Prostate gland (tissue), 2 donors: Measurements from ENCODE around the gene MIB2. TPM values are rescaled to one million over a fixed set of nuclear protein-coding genes. Genes with fewer than 3 reads are reported as not detected.
"Not testable (repeated sequence)": the region's sequence is repeated elsewhere in the genome, so short reads cannot be mapped to it uniquely, and the experiment has no call there.

Experiments used
- DNase-seq: peaks from one replicate; pipeline ENCODE4 v3.0.0-alpha.2; 2019; ENCODE audit warnings: low spot score
- H3K27ac ChIP-seq, 2 donors: fragments of 200-600 bp; sonication (generic); 2 replicates each; pipeline ENCODE4 v1.5.1; 2017 to 2019
- H3K27me3 ChIP-seq: fragments of 200-600 bp; sonication (generic); replicated peaks from 2 replicates; pipeline ENCODE4 v1.5.1; 2019; ENCODE audit not compliant: insufficient read depth
- H3K36me3 ChIP-seq, 2 donors: fragments of 200-600 bp; sonication (generic); 1 replicate in 1 of 2; 2 replicates in 1 of 2; pipeline versions ENCODE4 v1.5.1 to v1.8.1; 2017 to 2019
- H3K4me1 ChIP-seq: fragments of 200-600 bp; sonication (generic); replicated peaks from 2 replicates; pipeline ENCODE4 v1.5.1; 2019
- H3K4me3 ChIP-seq, 2 donors: fragments of 200-600 bp; sonication (generic); 2 replicates each; pipeline ENCODE4 v1.5.1; 2017 to 2019
- H3K9me3 ChIP-seq: fragments of 200-600 bp; sonication (generic); 2 replicates; pipeline ENCODE4 v1.5.1; 2017
- POLR2A ChIP-seq: fragments of 450-650 bp; IDR thresholded peaks from one replicate; pipeline ENCODE4 v1.6.1; 2016; ENCODE audit warnings: antibody characterized with exemption, mild to moderate bottlenecking
- POLR2AphosphoS5 ChIP-seq: sonication (generic); formaldehyde crosslinking; IDR thresholded peaks from one replicate; pipeline ENCODE4 v1.6.1; 2017; ENCODE audit warnings: antibody characterized with exemption
- WGBS: methylation state at CpG from one replicate; pipeline ENCODE4 v1.1.5; 2018; 5-methylcytosine and 5-hydroxymethylcytosine counted together
- intact Hi-C: fragments of 100-400 bp; cut with DNase I; formaldehyde crosslinking; loops from one replicate; pipeline ENCODE4 v1.14.2; 2022
- total RNA-seq, 2 donors: library from RNA; depleted of rRNA; stranded (reverse); fragments of >200 nt; gene quantifications; one replicate each; pipeline ENCODE4 v1.1.0, GENCODE V29; 2016
- TF ChIP-seq, protein P1 (sequence below), 4 experiments: fragments of 200-600 bp in 2 of 4; fragments of 450-650 bp in 2 of 4; sonication (generic) in 2 of 4; IDR thresholded peaks; 1 replicate in 3 of 4; 2 replicates in 1 of 4; pipeline ENCODE4 v1.5.1; 2016 to 2019; ENCODE audit warnings: antibody characterized with exemption in 4 of 4, mild to moderate bottlenecking in 2 of 4, moderate library complexity in 2 of 4

The MIB2 gene
- total RNA-seq, 2 donors from 2014 or later, result 60.6 to 152 TPM

DNA sequence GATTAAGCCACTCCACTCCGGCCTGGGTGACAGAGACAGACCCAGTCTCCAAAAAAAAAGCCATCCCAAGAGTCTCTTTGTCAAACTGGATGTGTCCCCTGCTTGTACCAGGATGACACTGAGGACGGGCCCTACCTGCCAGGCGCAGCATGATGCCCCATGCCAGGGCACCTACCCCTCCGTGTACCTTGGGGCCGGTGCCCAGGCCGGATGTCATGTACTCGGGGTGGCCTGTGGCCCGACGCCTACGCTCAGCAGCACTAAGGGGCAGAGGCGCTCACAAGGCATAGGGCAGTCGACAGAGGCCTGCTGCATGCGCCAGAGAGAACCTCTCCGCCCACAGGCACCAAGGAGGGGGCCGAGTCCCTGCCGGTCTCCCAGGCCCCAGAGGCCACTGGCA lies 24.1 kb downstream of the MIB2 start:
- H3K4me1 ChIP-seq, DNase-seq, intact Hi-C loops, H3K27ac ChIP-seq, H3K36me3 ChIP-seq, H3K27me3 ChIP-seq, H3K9me3 ChIP-seq, H3K4me3 ChIP-seq: not testable (repeated sequence)
- 97% methylated on average over 14 of the region's 16 CpGs for WGBS

DNA sequence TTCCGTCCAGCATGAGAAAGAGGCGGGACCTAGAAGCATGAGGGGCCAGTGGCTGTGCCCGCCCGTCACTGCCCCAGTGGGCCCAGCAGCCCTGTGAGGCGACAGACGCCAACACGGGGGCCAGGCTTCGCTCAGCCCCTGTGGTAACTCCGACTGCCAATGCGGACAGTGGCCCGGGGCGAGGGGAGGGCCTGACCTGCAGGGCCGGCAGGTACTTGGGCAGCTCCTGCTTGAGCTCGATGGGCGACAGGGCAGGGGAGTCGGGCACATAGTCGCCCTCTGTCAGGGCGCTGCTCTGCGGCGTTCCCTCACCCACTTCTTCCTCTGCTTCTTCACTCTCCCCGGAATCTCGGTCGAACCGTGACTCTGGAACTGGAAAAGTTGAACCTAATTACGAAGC lies 24.8 kb downstream of the MIB2 start:
- DNase-seq, H3K36me3 ChIP-seq, H3K9me3 ChIP-seq, H3K27me3 ChIP-seq, H3K27ac ChIP-seq, H3K4me3 ChIP-seq, H3K4me1 ChIP-seq, intact Hi-C loops: not testable (repeated sequence)
- 84% methylated on average over 5 of the region's 25 CpGs for WGBS

DNA sequence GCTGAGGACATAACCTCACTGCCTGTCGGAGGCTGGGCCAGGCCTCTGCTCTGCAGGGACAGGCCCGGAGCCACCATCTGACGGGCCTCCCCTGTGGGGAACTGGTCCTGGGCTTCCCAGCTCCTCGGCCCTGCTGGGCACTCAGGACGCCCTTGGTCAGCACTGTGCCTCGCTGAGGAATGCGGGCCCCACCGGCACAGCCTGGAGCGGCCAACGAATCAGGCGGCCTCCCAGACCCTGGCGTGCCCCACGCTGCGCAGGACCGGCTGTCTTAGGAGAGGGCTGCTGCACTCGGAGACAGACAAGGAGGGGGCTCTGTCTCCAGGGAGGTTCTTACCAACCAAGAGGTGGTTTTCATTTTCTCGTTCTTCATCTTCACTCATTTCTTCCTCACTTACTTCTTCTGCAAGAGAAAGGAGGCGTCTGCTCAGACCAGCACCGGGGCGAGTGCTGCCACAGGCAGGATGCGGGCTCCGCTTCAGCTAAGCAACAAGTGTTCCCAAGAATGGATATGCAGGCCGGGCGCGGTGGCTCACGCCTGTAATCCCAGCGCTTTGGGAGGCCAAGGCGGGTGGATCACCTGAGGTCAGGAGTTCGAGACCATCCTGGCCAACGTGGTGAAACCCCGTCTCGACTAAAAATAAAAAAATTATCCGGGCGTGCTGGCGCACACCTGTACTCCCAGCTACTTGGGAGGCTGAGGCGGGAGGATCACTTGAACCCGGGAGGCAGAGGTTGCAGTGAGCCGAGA lies 25.6 kb downstream of the MIB2 start:
- H3K4me1 ChIP-seq, H3K36me3 ChIP-seq, H3K27ac ChIP-seq, H3K9me3 ChIP-seq, H3K4me3 ChIP-seq, DNase-seq, intact Hi-C loops, H3K27me3 ChIP-seq: not testable (repeated sequence)
- 95% methylated on average over 21 of the region's 38 CpGs for WGBS

DNA sequence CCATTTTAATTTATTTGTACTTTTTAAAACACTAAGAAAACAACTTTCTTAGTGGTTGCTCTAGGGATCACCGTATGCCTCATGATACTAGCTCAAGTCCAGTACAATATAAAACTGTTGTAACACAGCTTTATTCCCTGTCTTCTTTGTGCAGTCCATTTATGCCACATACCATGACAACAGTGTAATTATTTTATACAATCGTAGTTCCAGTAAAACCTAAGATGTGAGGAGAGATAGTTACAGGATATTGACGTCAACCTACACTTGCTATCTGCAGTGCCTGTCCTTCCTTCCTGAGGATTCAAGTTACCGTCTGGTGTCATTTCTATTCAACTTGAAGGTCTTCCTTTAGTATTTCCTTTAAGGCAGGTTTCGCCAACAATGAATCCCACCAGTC lies 31.0 kb downstream of the MIB2 start:
- H3K4me3 ChIP-seq, intact Hi-C loops, DNase-seq, H3K36me3 ChIP-seq, H3K27ac ChIP-seq, H3K4me1 ChIP-seq, H3K9me3 ChIP-seq, H3K27me3 ChIP-seq: not testable (repeated sequence)
- WGBS, result 78% methylated on average over 5 of the region's 5 CpGs

DNA sequence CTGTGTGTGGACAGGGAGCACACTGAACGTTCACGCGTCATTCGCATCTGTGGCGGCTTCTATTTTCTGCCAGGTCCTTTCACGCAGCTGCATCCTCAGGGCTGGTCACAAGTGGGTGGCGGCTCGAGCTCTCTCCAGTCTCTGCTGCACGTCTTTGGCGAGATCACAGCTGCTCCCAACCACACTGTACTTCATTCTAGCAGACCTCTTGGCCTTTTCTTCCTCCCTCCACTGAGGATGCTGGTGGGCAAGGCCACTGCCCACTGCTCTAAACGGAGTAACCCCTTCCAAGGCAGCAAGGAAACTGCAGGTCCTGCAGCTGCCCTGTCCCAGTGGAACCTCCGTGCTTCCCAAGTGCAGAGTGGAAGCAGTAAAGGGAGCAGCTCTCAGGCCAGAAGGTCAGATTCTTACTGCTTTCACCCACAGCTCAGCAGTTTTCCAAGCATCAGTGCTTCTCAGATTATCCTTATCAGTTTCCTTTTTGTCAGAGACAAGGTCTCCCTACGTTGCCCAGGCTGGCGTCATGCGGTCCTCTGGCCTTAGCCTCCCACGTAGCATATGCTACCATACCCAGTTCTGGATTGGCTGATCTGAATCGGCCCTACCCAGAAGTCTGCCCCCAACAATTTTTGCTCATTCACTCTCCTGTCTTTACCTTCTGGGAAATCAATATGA lies 32.4 kb downstream of the MIB2 start:
- H3K4me3 ChIP-seq, H3K27me3 ChIP-seq, DNase-seq, H3K36me3 ChIP-seq, H3K9me3 ChIP-seq, H3K27ac ChIP-seq, H3K4me1 ChIP-seq, intact Hi-C loops: not testable (repeated sequence)
- 90% methylated on average over 17 of the region's 17 CpGs for WGBS

DNA sequence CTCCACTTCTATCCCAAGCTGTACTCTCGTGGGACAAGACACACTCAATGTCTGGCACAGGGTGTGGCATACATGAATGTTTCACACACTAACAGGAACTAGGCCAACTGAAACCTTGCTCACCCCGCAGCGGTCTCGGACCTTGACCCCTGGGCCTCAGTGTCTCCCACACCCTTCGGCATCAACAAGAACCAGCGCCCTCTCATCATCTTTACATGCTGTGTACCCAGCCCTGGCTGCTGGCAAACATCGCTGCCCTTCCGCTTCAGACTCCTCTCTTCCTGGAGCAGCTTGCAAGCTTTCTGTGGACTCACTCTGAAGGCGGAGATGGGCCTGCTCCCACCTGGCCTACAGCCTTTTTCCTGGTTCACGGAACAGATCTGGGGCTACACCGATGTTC lies 33.0 kb downstream of the MIB2 start:
- H3K27me3 ChIP-seq, H3K4me1 ChIP-seq, DNase-seq, intact Hi-C loops, H3K4me3 ChIP-seq, H3K9me3 ChIP-seq, H3K27ac ChIP-seq, H3K36me3 ChIP-seq: not testable (repeated sequence)
- WGBS, result 94% methylated on average over 11 of the region's 11 CpGs

DNA sequence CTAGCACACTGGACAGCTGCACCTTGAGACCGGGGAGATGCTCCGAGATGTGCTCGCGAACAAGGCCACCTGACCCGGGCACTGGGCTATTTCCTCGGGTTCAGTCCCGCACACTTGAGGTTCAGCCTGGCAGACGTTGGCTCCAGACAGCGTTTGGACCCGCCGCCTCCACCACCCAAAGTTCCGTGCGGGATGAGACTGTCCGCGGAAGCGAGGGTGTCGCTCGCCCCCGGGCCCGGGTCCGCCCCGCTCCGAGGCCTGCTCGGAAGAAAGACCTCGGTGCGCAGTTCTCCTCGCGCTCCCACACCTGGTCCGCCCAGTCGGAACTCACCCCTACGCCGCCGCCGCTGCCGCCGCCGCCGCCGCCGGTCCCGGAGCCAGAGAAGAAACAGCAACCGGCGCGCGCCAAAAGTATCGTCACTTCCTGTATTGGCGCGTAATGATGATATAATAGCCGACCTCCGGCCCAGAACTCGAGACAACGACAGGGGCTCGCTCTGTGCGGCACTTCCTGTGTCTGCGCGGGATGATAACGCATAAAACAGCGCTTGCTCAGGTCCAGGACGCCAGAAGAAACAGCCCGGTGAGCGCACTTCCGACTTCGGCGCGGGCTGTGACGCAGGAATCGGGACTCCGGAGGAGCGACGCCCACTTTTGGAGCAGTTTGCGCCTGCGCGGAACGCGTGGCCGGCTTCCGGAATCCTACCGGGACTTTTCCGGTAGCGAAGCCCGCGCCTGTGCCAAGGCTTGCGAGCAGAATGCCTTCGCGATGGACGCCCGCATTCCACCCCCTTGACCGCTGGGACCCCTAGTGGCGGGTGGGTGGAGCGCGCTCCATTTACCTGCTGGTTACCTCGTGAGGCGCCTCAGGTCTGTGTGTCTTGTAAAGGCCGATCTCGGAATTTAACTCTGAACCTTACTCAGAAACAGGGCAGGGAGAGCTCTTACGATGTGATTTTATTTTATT lies 43.6 kb downstream of the MIB2 start, which contains the start of gene CDK11B:
Gene CDK11B (minus strand): TSS at position 422 of the 967 bp plus-strand sequence. CDS start 1,519 bp downstream, outside the sequence.
- peak within 1 kb of the TSS; percentile 93 to 99 for H3K27ac ChIP-seq
- peak; percentile 82 for DNase-seq
- H3K36me3 ChIP-seq, H3K27me3 ChIP-seq, H3K9me3 ChIP-seq, intact Hi-C loops, H3K4me1 ChIP-seq: not testable (repeated sequence)
- H3K4me3 ChIP-seq, result peak within 1 kb of the TSS; percentile 56 to 80
- under 1% methylated on average over 49 of the region's 96 CpGs for WGBS
- TF ChIP-seq, protein P1, sequence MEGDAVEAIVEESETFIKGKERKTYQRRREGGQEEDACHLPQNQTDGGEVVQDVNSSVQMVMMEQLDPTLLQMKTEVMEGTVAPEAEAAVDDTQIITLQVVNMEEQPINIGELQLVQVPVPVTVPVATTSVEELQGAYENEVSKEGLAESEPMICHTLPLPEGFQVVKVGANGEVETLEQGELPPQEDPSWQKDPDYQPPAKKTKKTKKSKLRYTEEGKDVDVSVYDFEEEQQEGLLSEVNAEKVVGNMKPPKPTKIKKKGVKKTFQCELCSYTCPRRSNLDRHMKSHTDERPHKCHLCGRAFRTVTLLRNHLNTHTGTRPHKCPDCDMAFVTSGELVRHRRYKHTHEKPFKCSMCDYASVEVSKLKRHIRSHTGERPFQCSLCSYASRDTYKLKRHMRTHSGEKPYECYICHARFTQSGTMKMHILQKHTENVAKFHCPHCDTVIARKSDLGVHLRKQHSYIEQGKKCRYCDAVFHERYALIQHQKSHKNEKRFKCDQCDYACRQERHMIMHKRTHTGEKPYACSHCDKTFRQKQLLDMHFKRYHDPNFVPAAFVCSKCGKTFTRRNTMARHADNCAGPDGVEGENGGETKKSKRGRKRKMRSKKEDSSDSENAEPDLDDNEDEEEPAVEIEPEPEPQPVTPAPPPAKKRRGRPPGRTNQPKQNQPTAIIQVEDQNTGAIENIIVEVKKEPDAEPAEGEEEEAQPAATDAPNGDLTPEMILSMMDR (IDR thresholded peaks at IDR 0.05), result peak in 3 of 4 experiments; percentile 4 to 40 (median 36)
- TF ChIP-seq POLR2AphosphoS5 (peak; percentile 90), POLR2A (peak; percentile 39)

DNA sequence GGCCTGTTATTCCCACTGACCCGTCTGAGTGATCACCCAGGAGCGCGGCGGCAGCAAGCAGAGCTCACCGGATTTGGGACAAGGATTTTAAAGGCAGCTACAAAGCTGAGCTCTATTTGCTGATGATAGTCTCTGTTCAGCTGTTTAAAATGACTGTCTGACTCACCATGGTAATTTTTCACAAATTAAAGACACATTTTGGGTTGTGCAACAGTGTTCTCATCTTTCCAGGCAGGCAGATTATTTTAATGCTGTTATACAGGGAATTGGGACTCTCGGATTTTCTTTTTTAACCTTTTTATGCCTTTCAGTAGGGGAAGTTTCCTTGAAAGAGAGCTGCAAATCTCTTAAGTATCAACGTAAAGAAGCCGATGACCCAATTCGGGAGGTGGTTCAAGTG lies 47.1 kb downstream of the MIB2 start:
- H3K27me3 ChIP-seq, H3K27ac ChIP-seq, H3K4me1 ChIP-seq, H3K9me3 ChIP-seq, DNase-seq, H3K4me3 ChIP-seq, H3K36me3 ChIP-seq, intact Hi-C loops: not testable (repeated sequence)
- WGBS, result 79% methylated on average over 9 of the region's 9 CpGs

DNA sequence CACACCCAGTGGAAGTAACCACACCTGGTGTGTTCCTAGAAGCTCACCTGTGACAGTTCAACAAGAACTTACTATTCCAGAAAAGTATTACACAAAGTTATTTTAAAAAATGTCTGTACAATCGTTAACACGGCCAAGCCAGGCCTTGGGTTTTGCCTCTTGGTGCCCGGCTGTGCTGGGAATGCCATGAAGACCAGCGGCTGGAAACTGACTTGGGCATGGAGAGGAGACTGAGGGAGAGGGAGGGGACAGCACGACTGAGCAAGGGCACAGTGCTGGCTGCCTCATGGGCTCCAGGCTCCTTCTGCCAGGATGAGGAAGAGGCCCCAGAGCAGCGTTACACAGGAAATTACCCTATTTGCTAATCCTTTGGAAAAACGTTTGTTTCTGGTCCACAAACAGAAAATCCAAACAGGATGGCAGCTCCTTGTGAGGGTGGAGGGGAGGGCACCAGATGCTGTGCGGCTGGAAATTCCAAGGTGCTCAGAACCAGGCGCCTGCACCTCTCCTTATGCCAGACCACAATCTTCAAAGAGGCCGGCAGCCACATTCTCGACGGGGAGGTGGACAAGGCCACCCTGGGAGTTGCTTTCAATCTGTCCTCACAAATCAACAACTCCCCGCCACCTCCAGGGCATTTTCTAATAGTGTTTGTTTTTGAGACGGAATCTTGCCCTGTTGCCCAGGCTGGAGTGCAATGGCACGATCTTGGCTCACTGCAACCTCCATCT lies 47.7 kb downstream of the MIB2 start:
- intact Hi-C loops, H3K4me3 ChIP-seq, H3K4me1 ChIP-seq, DNase-seq, H3K27me3 ChIP-seq, H3K9me3 ChIP-seq, H3K27ac ChIP-seq, H3K36me3 ChIP-seq: not testable (repeated sequence)
- WGBS, result 71% methylated on average over 15 of the region's 15 CpGs

DNA sequence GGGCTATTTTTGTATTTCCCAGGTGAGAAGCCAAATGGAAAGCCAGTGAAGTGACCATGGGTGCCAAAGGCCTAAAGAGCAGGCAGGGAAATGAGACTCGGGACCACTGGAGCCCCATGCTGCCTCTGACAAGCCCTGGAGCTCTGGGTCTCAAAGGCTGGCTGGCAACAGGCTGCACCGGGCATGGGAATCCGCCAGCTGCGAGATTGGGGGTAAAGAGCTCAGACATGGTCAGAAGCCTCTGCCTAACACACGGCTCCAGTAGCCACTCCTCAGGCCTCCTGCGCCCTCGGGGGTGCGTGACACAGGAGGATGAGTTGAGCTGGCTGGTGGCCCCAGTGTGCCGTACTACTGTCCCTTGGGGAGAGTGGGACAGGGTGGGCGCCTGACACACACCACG lies 49.0 kb downstream of the MIB2 start:
- H3K4me3 ChIP-seq, H3K4me1 ChIP-seq, DNase-seq, H3K36me3 ChIP-seq, intact Hi-C loops, H3K27me3 ChIP-seq, H3K9me3 ChIP-seq, H3K27ac ChIP-seq: not testable (repeated sequence)
- WGBS, result 63% methylated on average over 2 of the region's 11 CpGs
